DOHH2 (cell line): ENCODE measurements around the gene MAPK7.

ENCODE experiments used
- EZH2phosphoT487 ChIP-seq: fragments of 200-600 bp; sonication (generic); IDR thresholded peaks from 2 replicates; pipeline ENCODE4 v1.6.1; 2017; ENCODE audit warnings: borderline replicate concordance, mild to moderate bottlenecking, antibody characterized with exemption, low read length, moderate library complexity, mixed read lengths
- TF ChIP-seq, protein P1 (sequence below): fragments of 200-600 bp; sonication (generic); IDR thresholded peaks from one replicate; pipeline ENCODE4 v1.5.1; 2014; ENCODE audit warnings: antibody characterized with exemption, mild to moderate bottlenecking, low read depth, low read length; ENCODE audit not compliant: poor library complexity, severe bottlenecking

DNA sequence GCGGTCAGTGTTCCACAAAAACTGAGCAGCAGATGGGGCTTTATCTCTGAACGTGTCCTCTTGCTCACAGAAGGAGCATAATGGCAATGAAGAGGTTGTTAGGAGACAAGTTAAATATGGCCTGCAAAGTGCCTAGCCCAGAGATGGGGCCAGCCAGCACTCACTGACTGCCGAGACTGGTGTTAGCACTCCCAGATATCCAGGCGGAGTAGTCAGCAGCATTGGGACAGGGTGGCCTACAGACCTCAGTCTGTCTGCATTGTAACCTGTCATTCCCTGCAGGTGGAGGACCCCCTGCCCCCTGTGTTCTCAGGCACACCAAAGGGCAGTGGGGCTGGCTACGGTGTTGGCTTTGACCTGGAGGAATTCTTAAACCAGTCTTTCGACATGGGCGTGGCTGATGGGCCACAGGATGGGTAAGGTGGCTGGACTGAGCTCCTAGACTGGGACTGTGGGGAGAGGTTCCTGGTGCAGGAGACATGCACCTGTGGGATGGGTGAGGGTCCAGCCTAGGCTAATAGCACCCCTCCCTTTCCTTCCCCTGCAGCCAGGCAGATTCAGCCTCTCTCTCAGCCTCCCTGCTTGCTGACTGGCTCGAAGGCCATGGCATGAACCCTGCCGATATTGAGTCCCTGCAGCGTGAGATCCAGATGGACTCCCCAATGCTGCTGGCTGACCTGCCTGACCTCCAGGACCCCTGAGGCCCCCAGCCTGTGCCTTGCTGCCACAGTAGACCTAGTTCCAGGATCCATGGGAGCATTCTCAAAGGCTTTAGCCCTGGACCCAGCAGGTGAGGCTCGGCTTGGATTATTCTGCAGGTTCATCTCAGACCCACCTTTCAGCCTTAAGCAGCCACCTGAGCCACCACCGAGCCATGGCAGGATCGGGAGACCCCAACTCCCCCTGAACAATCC lies 4.5 kb downstream of the MAPK7 start:
- TF ChIP-seq, protein P1, sequence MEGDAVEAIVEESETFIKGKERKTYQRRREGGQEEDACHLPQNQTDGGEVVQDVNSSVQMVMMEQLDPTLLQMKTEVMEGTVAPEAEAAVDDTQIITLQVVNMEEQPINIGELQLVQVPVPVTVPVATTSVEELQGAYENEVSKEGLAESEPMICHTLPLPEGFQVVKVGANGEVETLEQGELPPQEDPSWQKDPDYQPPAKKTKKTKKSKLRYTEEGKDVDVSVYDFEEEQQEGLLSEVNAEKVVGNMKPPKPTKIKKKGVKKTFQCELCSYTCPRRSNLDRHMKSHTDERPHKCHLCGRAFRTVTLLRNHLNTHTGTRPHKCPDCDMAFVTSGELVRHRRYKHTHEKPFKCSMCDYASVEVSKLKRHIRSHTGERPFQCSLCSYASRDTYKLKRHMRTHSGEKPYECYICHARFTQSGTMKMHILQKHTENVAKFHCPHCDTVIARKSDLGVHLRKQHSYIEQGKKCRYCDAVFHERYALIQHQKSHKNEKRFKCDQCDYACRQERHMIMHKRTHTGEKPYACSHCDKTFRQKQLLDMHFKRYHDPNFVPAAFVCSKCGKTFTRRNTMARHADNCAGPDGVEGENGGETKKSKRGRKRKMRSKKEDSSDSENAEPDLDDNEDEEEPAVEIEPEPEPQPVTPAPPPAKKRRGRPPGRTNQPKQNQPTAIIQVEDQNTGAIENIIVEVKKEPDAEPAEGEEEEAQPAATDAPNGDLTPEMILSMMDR, result no peak
- TF ChIP-seq EZH2phosphoT487, result no peak
